Measurements from ENCODE around the gene STX4. TPM values are rescaled to one million over a fixed set of nuclear protein-coding genes. Genes with fewer than 3 reads are reported as not detected.

Gene STX4
- total RNA-seq, 1 donor from 2014 or later = 48.0 TPM

DNA sequence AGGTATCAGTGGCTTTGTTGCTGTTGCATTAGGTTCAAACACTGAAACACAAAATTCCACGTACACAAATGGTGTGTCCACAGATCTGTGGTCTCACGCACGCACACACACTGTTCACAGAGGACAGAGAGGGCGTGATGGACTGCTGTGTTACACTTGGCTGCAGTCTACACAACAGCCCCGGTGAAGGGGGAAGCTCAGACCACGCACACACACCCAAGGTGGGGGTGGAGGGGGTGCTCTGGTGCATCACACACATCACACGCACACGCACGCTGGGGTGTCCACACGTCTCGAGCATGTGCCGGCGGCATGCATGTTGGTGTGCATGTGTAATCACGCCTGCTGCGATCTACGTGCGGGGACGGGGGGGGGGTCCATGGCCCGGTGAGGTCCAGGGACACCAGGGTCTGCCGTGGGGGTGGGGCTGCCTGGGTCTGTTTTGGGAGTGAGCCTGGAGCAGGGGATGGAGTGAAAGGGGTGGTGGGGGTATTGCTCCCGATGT lies 41.0 kb upstream of the STX4 start:
- H3K36me3 Mint-ChIP-seq (ENCODE audit: low read depth) = no peaks in the 10 kb centered on the region
- no peaks in the 10 kb centered on the region for H3K9me3 Mint-ChIP-seq (ENCODE audit: low read depth)
- no peaks in the 10 kb centered on the region for H3K27me3 Mint-ChIP-seq (ENCODE audit: low read depth)
- H3K27ac Mint-ChIP-seq (ENCODE audit: unreplicated experiment) = no peak overlapping the region
- no peak overlapping the region for H3K4me3 Mint-ChIP-seq (ENCODE audit: unreplicated experiment)
- peaks cover 8% of the 10 kb centered on the region for H3K4me1 Mint-ChIP-seq (ENCODE audit: low read depth)
- no peak for DNase-seq (ENCODE audit: low spot score)
- no peak for TF ChIP-seq CTCF (IDR thresholded peaks at IDR 0.05)

GRCh38 chr16:30992931-30993816 lies 40.2 kb upstream of the STX4 start:
- Mint-ChIP-seq H3K9me3 (ENCODE audit: low read depth) (no peaks in the 10 kb centered on the region), H3K36me3 (ENCODE audit: low read depth) (no peaks in the 10 kb centered on the region), H3K27ac (ENCODE audit: unreplicated experiment) (no peak overlapping the region), H3K4me1 (ENCODE audit: low read depth) (peaks cover 16% of the 10 kb centered on the region), H3K27me3 (ENCODE audit: low read depth) (no peaks in the 10 kb centered on the region), H3K4me3 (ENCODE audit: unreplicated experiment) (no peak overlapping the region)
- TF ChIP-seq CTCF (IDR thresholded peaks at IDR 0.05) = no peak
- DNase-seq (ENCODE audit: low spot score) = no peak

- DNase-seq (ENCODE audit: low spot score) = no peak
- H3K4me3 Mint-ChIP-seq (ENCODE audit: unreplicated experiment) = peak overlapping the region; percentile 75
- H3K27ac Mint-ChIP-seq (ENCODE audit: unreplicated experiment) = peak overlapping the region; percentile 58
- no peaks in the 10 kb centered on the region for H3K36me3 Mint-ChIP-seq (ENCODE audit: low read depth)
- H3K4me1 Mint-ChIP-seq (ENCODE audit: low read depth) = peaks cover 31% of the 10 kb centered on the region
- TF ChIP-seq CTCF (IDR thresholded peaks at IDR 0.05) = no peak
- H3K9me3 Mint-ChIP-seq (ENCODE audit: low read depth) = no peaks in the 10 kb centered on the region
- no peaks in the 10 kb centered on the region for H3K27me3 Mint-ChIP-seq (ENCODE audit: low read depth)
Observed at GRCh38 chr16:30995927-30996323, 37.4 kb upstream of the STX4 start.

GRCh38 chr16:30996324-30996984 lies 36.9 kb upstream of the STX4 start:
- Mint-ChIP-seq H3K4me1 (ENCODE audit: low read depth) (peaks cover 31% of the 10 kb centered on the region), H3K4me3 (ENCODE audit: unreplicated experiment) (peak overlapping the region; percentile 75), H3K27ac (ENCODE audit: unreplicated experiment) (peak overlapping the region; percentile 58)

More at GRCh38 chr16:30996324-30996984, 36.9 kb upstream of the STX4 start:
- H3K9me3 Mint-ChIP-seq (ENCODE audit: low read depth) = no peaks in the 10 kb centered on the region
- no peak for TF ChIP-seq CTCF (IDR thresholded peaks at IDR 0.05)
- no peaks in the 10 kb centered on the region for H3K27me3 Mint-ChIP-seq (ENCODE audit: low read depth)
- H3K36me3 Mint-ChIP-seq (ENCODE audit: low read depth) = no peaks in the 10 kb centered on the region
- no peak for DNase-seq (ENCODE audit: low spot score)
